CD4-positive, alpha-beta T cell treated with Interleukin-10 for 1 hour (primary cell): ENCODE measurements around the gene GRM2.
A peak's percentile ranks its signal among the peaks of the same experiment; 100 is the strongest.

Source experiments
- DNase-seq: peaks from one replicate; pipeline ENCODE4 v3.0.0-alpha.2; 2020

GRM2 gene

GRCh38 chr3:51706788-51707731 lies at the start of gene GRM2:
GRM2 (plus strand) TSS chr3:51707068; CDS start chr3:51708984, 1,916 bp downstream.
- no peak for DNase-seq

- no peak for DNase-seq
These were observed 49.6 kb upstream of the GRM2 start for GRCh38 chr3:51657234-51657633.

DNA sequence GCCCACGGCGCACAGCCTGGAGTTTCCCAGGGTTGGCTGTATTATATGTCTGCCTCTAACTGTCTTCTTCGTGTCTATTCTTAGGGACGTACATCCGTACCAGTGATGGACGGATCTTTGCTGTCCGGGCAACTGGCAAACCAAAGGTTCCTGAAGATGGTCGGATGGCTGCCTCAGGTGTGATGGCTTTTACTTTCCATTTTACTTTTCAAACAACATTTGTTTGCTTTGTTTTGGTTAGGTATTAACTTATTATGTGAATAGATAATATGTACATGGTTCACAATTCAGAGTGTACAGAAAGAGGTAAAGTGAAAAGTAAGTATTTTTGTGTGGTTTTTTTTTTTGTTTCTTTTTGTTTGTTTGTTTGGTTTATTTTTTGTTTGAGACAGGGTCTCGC lies 46.9 kb upstream of the GRM2 start:
- no peak for DNase-seq

GRCh38 chr3:51662456-51662855 lies 44.4 kb upstream of the GRM2 start:
- DNase-seq: no peak

- DNase-seq: no peak
These were observed 38.1 kb upstream of the GRM2 start for GRCh38 chr3:51668756-51669155.

- peak; percentile 85 for DNase-seq
These were observed 37.4 kb upstream of the GRM2 start for GRCh38 chr3:51669241-51670052.

DNA sequence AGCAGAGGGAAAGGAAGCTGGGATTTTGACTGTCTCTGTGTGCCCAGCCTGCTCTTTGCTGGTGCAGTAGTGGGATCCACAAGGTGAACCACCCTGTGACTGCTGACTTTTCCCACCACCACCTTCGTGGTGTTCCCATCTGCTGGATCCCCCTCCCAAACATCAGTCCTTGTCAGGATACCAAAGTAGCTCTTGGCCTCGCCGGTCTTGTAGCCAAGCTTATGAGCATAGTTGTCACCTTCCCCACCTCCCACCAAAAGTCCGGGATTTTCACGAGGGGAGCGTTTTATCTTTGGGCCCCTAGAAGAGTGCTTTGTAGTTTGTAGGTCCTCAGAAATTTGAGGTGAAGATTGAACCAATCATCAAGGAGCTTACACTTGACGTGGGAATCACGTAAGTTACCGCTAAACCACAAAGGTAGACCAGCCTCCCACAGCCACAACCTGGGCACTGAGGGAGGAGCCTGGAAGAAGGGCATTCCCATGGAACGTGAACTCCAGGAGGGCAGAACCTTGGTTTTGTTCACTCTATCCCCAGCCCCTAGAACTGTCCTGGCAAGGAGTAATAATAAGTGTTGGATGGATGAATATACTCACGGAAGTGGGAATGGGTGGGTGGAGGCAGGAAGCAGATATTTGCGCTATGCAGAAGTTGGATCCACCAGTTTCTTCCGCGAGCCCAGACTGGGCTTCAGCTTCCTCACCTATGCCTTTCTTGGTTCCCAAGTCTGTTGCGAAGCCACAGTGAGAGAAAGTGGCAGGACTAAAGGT lies 36.6 kb upstream of the GRM2 start:
- DNase-seq: peak; percentile 66

DNA sequence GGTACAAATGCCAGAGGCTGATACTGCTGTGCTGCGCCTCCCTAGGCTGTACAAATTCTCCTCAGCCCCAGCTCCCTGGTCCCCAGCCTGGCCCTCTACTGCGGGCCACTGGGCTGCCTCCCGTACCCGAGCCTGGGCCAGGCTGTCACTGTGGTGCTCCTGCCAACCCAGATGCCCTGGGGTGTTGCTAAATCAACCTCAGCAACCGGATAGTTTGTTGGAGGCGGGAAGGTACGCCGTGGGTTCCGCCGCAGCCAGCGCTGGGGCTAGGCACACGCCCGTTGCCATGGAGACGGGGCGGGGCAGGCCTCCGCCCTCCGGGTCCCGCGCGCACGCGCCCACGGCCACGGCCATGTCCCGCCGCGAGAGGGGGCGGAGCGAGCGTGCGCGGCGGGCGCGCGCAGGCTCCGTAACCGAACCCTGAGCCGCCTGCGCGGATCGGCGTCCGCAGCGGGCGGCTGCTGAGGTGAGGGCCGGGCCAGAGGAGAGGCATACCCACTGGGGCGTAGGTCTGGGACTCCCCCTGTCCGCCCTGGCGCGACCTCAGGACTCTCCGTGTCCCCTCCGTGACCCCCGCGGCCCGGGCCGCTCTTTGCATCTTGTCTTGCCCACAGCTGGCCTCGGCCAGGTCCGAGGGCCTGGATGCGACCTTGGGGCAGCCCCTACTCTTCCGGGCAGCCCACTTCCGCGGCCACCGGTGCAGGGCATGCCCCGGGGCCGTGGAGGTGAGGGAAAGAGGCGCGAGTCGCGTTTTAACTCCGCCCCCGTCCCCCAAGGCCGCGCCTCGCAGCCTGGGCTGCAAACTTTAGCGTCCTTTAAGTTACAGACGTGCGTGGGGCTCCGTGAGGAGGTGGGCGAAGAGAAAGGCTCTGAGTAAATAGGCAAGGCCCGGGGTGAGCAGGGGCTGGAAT lies 35.8 kb upstream of the GRM2 start, which contains the start of gene TEX264:
TSS of gene TEX264 (plus strand) at position 430 of the 911 bp plus-strand sequence. CDS start 3,053 bp downstream, outside the sequence.
- peak; percentile 95 for DNase-seq

DNA sequence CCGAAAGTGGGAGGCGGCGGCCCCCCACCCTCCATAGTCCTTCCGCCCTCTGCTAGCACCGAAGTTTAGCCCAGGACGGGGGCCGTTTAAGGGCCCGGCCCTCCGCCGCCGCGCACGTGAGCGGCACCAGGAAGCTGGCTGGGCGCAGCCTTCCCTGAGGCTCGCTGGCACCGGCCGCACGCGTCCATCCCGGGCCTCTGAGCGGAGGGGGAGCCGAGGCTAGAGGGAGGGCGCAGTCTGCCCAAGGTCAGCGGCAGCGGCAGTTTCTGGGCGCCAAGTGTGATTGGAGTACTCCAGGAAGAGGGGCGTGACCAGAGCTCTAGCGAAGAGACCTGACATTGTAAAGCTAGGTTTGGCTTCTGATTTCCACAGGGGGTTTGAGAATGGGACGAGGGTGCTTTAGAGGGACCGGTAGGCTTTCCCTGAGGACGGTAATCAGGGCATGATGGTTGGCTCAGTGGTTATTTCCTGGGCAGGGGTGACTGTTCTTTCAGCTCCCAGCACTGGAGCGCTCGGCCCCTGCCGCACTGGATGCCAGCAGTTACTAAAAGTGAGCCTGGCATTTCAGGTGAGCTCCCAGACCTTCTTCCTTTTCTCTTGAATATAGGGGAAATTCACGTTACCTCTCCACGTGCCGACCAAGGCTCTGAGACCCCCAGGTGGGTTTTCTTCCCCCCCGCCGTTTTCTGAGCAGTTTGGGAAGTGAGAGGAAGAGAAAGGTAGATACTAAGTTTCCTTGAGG lies 35.0 kb upstream of the GRM2 start:
- peak; percentile 59 for DNase-seq

GRCh38 chr3:51673181-51673801 lies 33.6 kb upstream of the GRM2 start:
- no peak for DNase-seq

DNA sequence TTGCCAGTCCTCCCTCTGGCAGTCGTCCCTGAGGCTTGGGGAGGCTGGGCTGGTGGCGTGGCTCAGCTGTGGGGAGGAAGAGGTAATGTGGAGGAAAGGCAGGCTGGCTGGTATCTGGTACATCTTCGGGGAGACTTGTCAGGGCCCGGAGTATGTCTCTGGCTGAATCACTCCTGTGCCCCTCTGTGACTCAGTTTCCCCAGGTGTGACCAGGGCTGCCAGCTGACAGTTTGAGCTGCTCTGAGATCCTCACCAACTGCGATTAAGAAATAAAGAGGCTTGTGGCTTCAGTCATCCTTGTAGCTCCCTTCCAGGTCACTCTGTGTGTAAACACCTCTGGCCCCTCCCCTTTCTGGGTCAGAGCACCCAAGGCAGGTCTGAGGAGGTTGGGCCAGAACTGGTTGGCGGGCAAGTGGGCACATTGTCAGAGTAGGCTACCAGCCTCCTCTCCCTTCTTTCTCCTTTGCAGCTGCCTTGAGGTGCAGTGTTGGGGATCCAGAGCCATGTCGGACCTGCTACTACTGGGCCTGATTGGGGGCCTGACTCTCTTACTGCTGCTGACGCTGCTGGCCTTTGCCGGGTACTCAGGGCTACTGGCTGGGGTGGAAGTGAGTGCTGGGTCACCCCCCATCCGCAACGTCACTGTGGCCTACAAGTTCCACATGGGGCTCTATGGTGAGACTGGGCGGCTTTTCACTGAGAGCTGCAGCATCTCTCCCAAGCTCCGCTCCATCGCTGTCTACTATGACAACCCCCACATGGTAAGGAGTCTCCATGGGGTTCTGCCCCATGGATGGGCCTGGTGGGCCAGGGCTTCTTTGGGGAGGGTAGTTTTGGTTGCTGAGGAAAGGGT lies 32.8 kb upstream of the GRM2 start:
- no peak for DNase-seq

DNA sequence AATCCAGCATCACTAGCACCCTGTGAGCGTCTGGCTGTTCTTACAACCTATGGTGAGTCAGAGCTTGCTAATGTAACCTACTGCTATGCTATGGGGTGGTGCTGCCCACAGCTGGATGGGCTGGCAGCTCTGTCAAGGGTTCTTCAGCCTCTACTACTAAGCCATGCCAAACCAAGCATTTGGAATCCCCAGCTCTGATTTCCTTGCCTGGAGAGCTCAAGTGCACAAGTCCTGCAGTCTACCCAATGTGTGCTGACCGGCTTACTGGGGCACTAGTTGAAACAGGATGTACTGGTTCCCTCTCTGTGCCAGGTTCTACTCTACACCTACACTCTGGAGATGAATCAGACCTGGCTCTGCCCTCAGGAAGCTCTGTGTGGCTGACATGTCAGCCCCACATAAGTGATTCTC lies 31.7 kb upstream of the GRM2 start:
- no peak for DNase-seq

GRCh38 chr3:51676102-51676640 lies 30.7 kb upstream of the GRM2 start:
- DNase-seq: no peak

GRCh38 chr3:51677358-51677757 lies 29.5 kb upstream of the GRM2 start:
- DNase-seq: no peak

- DNase-seq: no peak
These were observed 28.7 kb upstream of the GRM2 start for GRCh38 chr3:51678186-51678585.

DNA sequence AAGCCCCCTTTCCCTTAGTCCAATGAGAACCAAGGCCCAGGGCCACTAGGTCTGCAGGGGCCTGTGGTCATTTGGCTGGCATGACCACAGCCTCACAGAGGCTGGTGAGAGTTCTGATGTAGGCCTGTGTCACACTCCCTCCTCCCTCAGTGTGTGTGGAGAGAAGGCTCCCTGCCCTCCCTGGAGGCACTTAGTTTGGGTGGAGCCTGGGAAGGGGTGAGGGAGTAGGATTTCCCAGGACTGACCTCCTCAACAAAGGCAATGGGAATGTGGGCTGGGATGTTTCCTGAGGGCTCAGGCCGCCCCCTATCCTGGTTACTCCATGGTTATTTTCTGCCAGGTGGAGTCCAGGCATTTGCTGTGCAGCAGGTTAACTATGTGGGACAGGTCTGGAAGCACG lies 28.2 kb upstream of the GRM2 start:
- DNase-seq: no peak

DNA sequence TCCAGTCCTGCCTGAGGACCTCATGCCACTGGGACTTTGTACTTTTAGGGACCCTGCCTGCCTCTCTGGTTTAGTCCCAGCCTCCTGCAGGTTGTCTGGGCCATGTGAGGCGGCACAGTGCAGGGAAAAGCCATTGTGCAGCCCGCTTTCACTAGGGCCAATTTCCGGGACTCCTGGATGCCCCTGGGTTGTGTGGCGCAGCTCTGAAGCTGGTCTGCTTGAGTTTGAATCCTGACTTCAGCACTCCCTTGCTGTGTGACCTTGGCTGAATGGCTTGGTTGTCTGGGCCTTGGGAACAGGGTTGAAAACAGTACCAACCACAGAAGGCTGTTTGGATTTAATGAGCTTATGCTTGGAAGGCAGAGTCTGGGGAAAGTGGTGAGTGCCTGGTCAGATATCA lies 27.6 kb upstream of the GRM2 start:
- no peak for DNase-seq

- DNase-seq: no peak
These were observed 27.1 kb upstream of the GRM2 start for GRCh38 chr3:51679777-51680176.

DNA sequence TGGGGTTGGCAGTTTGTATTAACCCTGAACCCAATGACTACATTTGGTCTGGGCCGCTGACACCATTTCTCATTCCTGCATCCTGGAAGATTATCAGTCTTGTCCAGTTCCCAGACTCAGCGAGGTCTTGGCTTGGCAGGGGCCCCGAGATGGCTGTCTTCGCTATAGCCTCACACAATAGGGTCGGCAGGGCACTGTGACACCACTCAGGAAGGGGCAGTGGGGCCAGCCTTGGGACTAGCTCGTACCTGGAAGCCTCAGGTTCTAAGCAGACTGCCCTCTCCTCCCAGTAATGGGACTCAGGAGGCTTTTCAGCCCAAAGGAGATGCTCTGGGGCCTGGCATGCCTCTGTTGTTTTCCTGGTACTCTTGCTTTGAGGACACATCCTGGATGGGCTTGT lies 26.7 kb upstream of the GRM2 start:
- DNase-seq: no peak
